BLaER1 treated with 17β-estradiol and CSF1 and Interleukin-3, amounts not matched to agents 10 nM and 100 nM (cell line): ENCODE measurements around the gene MAGEH1.
"Not testable (repeated sequence)": the region's sequence is repeated elsewhere in the genome, so short reads cannot be mapped to it uniquely, and the experiment has no call there.

ENCODE experiments used
- H3K27ac ChIP-seq, 11 experiments: shearing (Covaris generic); formaldehyde crosslinking; 2 replicates each; pipeline ENCODE4 v1.8.1; 2022
- H3K27me3 ChIP-seq, 11 experiments: shearing (Covaris generic); formaldehyde crosslinking; 2 replicates each; pipeline ENCODE4 v1.8.1; 2022
- H3K36me3 ChIP-seq, 11 experiments: shearing (Covaris generic); formaldehyde crosslinking; 2 replicates each; pipeline ENCODE4 v1.8.1; 2022
- H3K4me1 ChIP-seq, 10 experiments: shearing (Covaris generic); formaldehyde crosslinking; 2 replicates each; pipeline ENCODE4 v1.8.1; 2022
- H3K4me2 ChIP-seq, 11 experiments: shearing (Covaris generic); formaldehyde crosslinking; 2 replicates each; pipeline ENCODE4 v1.8.1; 2022
- H3K4me3 ChIP-seq, 10 experiments: shearing (Covaris generic); formaldehyde crosslinking; 2 replicates each; pipeline ENCODE4 v1.8.1; 2022
- H3K9ac ChIP-seq, 11 experiments: shearing (Covaris generic); formaldehyde crosslinking; 2 replicates each; pipeline ENCODE4 v1.8.1; 2022
- H3K9me3 ChIP-seq, 11 experiments: shearing (Covaris generic); formaldehyde crosslinking; replicated peaks in 1 of 11; 2 replicates each; pipeline ENCODE4 v1.8.1; 2022
- H4K20me1 ChIP-seq, 11 experiments: shearing (Covaris generic); formaldehyde crosslinking; 2 replicates each; pipeline ENCODE4 v1.8.1; 2022
- Cebpa-rat ChIP-seq, 11 experiments: shearing (Covaris generic); IDR thresholded peaks; 2 replicates each; pipeline ENCODE4 v1.8.1; 2022

The MAGEH1 gene, protein sequence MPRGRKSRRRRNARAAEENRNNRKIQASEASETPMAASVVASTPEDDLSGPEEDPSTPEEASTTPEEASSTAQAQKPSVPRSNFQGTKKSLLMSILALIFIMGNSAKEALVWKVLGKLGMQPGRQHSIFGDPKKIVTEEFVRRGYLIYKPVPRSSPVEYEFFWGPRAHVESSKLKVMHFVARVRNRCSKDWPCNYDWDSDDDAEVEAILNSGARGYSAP

DNA sequence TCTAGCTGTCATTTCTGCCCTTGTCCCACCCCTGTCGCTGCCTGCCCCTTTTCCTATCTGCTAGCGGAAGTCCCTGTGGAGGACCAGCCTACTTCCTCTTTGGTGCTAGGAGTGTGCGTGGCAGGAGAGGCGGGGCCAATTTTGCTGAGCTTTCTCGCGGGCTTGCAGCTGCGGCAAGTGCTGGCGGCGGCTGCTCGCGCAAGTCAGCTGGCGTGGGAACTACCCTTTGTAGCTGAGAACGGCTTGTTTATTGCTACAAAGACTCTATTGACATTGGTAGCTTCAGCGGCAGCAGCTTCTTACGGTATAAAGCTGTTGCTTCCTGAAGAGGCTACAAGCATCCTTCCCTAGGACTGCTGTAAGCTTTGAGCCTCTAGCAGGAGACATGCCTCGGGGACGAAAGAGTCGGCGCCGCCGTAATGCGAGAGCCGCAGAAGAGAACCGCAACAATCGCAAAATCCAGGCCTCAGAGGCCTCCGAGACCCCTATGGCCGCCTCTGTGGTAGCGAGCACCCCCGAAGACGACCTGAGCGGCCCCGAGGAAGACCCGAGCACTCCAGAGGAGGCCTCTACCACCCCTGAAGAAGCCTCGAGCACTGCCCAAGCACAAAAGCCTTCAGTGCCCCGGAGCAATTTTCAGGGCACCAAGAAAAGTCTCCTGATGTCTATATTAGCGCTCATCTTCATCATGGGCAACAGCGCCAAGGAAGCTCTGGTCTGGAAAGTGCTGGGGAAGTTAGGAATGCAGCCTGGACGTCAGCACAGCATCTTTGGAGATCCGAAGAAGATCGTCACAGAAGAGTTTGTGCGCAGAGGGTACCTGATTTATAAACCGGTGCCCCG is at the start of gene MAGEH1:
Gene MAGEH1, plus strand, starts transcription at position 138 of the 843 bp plus-strand sequence. Its CDS starts 248 bp downstream, at position 386.
- Histone ChIP-seq H4K20me1 (no peaks in the 10 kb centered on the region), H3K27me3 (peaks cover 28 to 57% (median 48%) of the 10 kb centered on the region in 11 experiments), H3K9ac (peak within 1 kb of the TSS; percentile 64 to 85 (median 82)), H3K9me3 (no peaks in the 10 kb centered on the region), H3K4me2 (peak within 1 kb of the TSS; percentile 54 to 81 (median 70)), H3K27ac (peak within 1 kb of the TSS; percentile 43 to 83 (median 75); a peak in 21 of 22 replicates), H3K4me1 (peaks cover 0 to 6% (median 0%) of the 10 kb centered on the region in 10 experiments; a peak in 2 of 20 replicates), H3K4me3 (peak within 1 kb of the TSS; percentile 57 to 81 (median 72)), H3K36me3 (no peaks in the 10 kb centered on the region)
- TF ChIP-seq Cebpa-rat (IDR thresholded peaks at IDR 0.05) = no peak

GRCh38 chrX:55427079-55427478 is 24.8 kb upstream of the MAGEH1 start:
- not testable (repeated sequence) for H3K4me2 ChIP-seq, H3K36me3 ChIP-seq, H3K9ac ChIP-seq, H3K4me3 ChIP-seq, H3K27ac ChIP-seq, H3K4me1 ChIP-seq, H4K20me1 ChIP-seq
- H3K27me3 ChIP-seq = peaks cover 0 to 21% (median 10%) of the 10 kb centered on the region in 11 experiments; a peak in 11 of 22 replicates
- peaks cover 0 to 17% (median 5%) of the 10 kb centered on the region in 11 experiments; a peak in 9 of 22 replicates for H3K9me3 ChIP-seq

- H3K36me3 ChIP-seq, H3K27ac ChIP-seq, H3K4me2 ChIP-seq, H3K9me3 ChIP-seq, H3K4me1 ChIP-seq, H4K20me1 ChIP-seq, H3K9ac ChIP-seq, H3K4me3 ChIP-seq: not testable (repeated sequence)
- H3K27me3 ChIP-seq = peaks cover 61 to 97% (median 85%) of the 10 kb centered on the region in 11 experiments
Measured at GRCh38 chrX:55443468-55443867, 8.5 kb upstream of the MAGEH1 start.

- Histone ChIP-seq H3K9ac (no peak overlapping the region), H3K27me3 (peaks cover 36 to 76% (median 65%) of the 10 kb centered on the region in 11 experiments), H4K20me1 (no peaks in the 10 kb centered on the region), H3K36me3 (no peaks in the 10 kb centered on the region), H3K4me3 (no peak overlapping the region), H3K4me2 (no peak overlapping the region), H3K4me1 (peaks cover 0 to 6% (median 0%) of the 10 kb centered on the region in 10 experiments; a peak in 2 of 20 replicates), H3K27ac (no peak overlapping the region), H3K9me3 (no peaks in the 10 kb centered on the region)
- no peak for TF ChIP-seq Cebpa-rat (IDR thresholded peaks at IDR 0.05)
Measured at GRCh38 chrX:55450259-55450658, 1.7 kb upstream of the MAGEH1 start.

GRCh38 chrX:55451141-55451540 is 786 bp upstream of the MAGEH1 start:
- H4K20me1 ChIP-seq = no peaks in the 10 kb centered on the region
- H3K9me3 ChIP-seq = no peaks in the 10 kb centered on the region
- H3K4me3 ChIP-seq = peak overlapping the region; percentile 57 to 81 (median 72); a peak in 19 of 20 replicates
- H3K27me3 ChIP-seq = peaks cover 34 to 67% (median 58%) of the 10 kb centered on the region in 11 experiments
- H3K9ac ChIP-seq = peak overlapping the region in 5 of 11 experiments; percentile 68 to 85 (median 81); a peak in 8 of 22 replicates
- H3K4me2 ChIP-seq = peak overlapping the region; percentile 54 to 79 (median 67); a peak in 21 of 22 replicates
- no peak overlapping the region; a peak in 1 of 22 replicates for H3K27ac ChIP-seq
- peaks cover 0 to 6% (median 0%) of the 10 kb centered on the region in 10 experiments; a peak in 2 of 20 replicates for H3K4me1 ChIP-seq
- no peak for TF ChIP-seq Cebpa-rat (IDR thresholded peaks at IDR 0.05)
- H3K36me3 ChIP-seq = no peaks in the 10 kb centered on the region

- peaks cover 30 to 63% (median 53%) of the 10 kb centered on the region in 11 experiments for H3K27me3 ChIP-seq
- H3K27ac ChIP-seq = peak overlapping the region in 9 of 11 experiments; percentile 28 to 80 (median 60); a peak in 14 of 22 replicates
- no peak for TF ChIP-seq Cebpa-rat (IDR thresholded peaks at IDR 0.05)
- peak overlapping the region; percentile 57 to 81 (median 72) for H3K4me3 ChIP-seq
- H3K36me3 ChIP-seq = no peaks in the 10 kb centered on the region
- H3K4me2 ChIP-seq = peak overlapping the region; percentile 54 to 79 (median 67)
- no peaks in the 10 kb centered on the region for H3K9me3 ChIP-seq
- H3K4me1 ChIP-seq = peaks cover 0 to 6% (median 0%) of the 10 kb centered on the region in 10 experiments; a peak in 2 of 20 replicates
- H3K9ac ChIP-seq = peak overlapping the region; percentile 64 to 85 (median 82); a peak in 20 of 22 replicates
- no peaks in the 10 kb centered on the region for H4K20me1 ChIP-seq
Measured at GRCh38 chrX:55451626-55451989, 319 bp upstream of the MAGEH1 start.

GRCh38 chrX:55452833-55453124 is 852 bp downstream of the MAGEH1 start:
- peak overlapping the region in 10 of 11 experiments; percentile 43 to 83 (median 76); a peak in 17 of 22 replicates for H3K27ac ChIP-seq
- H3K36me3 ChIP-seq = no peaks in the 10 kb centered on the region
- H3K27me3 ChIP-seq = peaks cover 28 to 51% (median 46%) of the 10 kb centered on the region in 11 experiments
- peaks cover 0 to 6% (median 0%) of the 10 kb centered on the region in 10 experiments; a peak in 2 of 20 replicates for H3K4me1 ChIP-seq
- H4K20me1 ChIP-seq = no peaks in the 10 kb centered on the region
- H3K9me3 ChIP-seq = no peaks in the 10 kb centered on the region
- H3K4me3 ChIP-seq = peak overlapping the region; percentile 57 to 81 (median 72)
- peak overlapping the region; percentile 54 to 81 (median 70) for H3K4me2 ChIP-seq
- TF ChIP-seq Cebpa-rat (IDR thresholded peaks at IDR 0.05) = no peak
- H3K9ac ChIP-seq = peak overlapping the region; percentile 64 to 85 (median 82); a peak in 21 of 22 replicates

- H3K36me3 ChIP-seq, H3K9ac ChIP-seq, H3K4me2 ChIP-seq, H3K4me3 ChIP-seq, H3K4me1 ChIP-seq, H3K27ac ChIP-seq, H3K9me3 ChIP-seq, H4K20me1 ChIP-seq: not testable (repeated sequence)
- peaks cover 10 to 29% (median 27%) of the 10 kb centered on the region in 11 experiments for H3K27me3 ChIP-seq
Measured at GRCh38 chrX:55455708-55456107, 3.8 kb downstream of the MAGEH1 start.

DNA sequence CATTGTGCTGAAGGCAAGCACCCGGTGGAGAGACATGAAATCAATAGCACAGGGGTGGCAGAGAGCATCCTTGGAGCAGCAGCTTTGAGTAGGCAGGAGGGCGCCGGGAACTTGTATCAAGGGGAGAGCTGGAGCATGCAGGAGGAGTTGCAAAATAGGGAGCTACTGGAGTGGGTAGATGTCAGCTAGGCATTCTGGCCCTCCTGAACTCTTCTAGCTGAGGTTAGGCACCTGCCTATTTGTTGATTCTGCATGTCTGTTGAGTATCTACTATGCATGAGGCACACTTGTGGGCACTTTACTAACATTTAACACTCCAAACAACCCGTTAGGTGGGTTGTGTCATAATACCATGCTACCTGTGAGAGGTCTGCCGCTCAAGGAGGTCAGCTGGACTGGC is 7.5 kb downstream of the MAGEH1 start:
- H3K4me1 ChIP-seq, H3K4me2 ChIP-seq, H3K9me3 ChIP-seq, H3K27ac ChIP-seq, H3K27me3 ChIP-seq, H3K4me3 ChIP-seq, H3K9ac ChIP-seq, H3K36me3 ChIP-seq, H4K20me1 ChIP-seq: not testable (repeated sequence)

- not testable (repeated sequence) for H3K27ac ChIP-seq, H3K9ac ChIP-seq, H3K36me3 ChIP-seq, H3K4me2 ChIP-seq, H3K27me3 ChIP-seq, H3K4me1 ChIP-seq, H3K9me3 ChIP-seq, H3K4me3 ChIP-seq, H4K20me1 ChIP-seq
Measured at GRCh38 chrX:55459926-55460325, 8.0 kb downstream of the MAGEH1 start.

- H4K20me1 ChIP-seq, H3K4me2 ChIP-seq, H3K27me3 ChIP-seq, H3K36me3 ChIP-seq, H3K9me3 ChIP-seq, H3K27ac ChIP-seq, H3K4me1 ChIP-seq, H3K9ac ChIP-seq, H3K4me3 ChIP-seq: not testable (repeated sequence)
Measured at GRCh38 chrX:55464050-55464449, 12.1 kb downstream of the MAGEH1 start.

DNA sequence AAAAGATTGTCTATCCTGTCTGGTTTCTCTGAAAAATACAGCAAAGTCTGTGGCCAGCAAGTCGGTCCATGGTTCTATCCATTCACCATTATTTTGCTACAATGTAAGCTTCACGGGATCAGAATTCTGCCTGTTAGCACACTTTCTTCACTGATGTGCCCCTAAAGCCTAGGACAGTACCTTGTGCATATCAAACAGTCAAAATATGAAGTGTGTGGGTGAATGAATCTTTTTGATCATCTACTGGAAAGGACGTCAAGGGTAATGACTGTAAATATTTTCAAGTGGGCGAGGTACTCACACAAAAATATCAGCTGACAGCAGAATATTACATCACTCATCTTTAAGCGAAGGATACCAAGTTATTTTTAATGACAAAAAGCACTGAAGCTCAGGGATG is 13.2 kb downstream of the MAGEH1 start:
- H3K4me2 ChIP-seq, H3K36me3 ChIP-seq, H4K20me1 ChIP-seq, H3K4me1 ChIP-seq, H3K9ac ChIP-seq, H3K4me3 ChIP-seq, H3K27me3 ChIP-seq, H3K9me3 ChIP-seq, H3K27ac ChIP-seq: not testable (repeated sequence)

DNA sequence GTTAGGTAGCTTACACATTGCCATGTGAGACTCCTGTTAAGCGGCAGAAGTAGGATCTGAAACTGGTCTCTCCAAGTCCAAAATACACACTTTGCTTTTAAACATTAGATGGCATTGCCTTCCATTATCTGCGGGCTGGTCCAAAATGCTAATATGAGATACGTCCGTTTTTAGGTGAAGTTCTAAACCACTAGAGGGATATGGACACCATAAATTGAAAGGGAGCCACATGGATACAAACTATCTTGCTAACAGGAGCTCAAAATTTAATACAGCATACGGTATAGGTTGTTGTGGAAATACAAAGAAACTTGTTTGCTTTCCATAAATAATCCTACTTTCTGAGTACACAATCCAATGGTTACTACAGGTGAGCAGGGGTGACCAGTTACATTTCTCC is 13.9 kb downstream of the MAGEH1 start:
- not testable (repeated sequence) for H3K4me2 ChIP-seq, H3K27ac ChIP-seq, H3K36me3 ChIP-seq, H4K20me1 ChIP-seq, H3K9ac ChIP-seq, H3K27me3 ChIP-seq, H3K9me3 ChIP-seq, H3K4me1 ChIP-seq, H3K4me3 ChIP-seq
